SK-N-MC (cell line): ENCODE data around the gene DTNBP1.

Source experiments
- EZH2 ChIP-seq: fragments of 200-600 bp; sonication (generic); IDR thresholded peaks from one replicate; pipeline ENCODE4 v1.6.1; 2017; ENCODE audit warnings: antibody characterized with exemption
- POLR2AphosphoS5 ChIP-seq: IDR thresholded peaks from 2 replicates; pipeline ENCODE4 v1.6.1; 2012; ENCODE audit warnings: mild to moderate bottlenecking, low read depth, low read length, borderline replicate concordance

- TF ChIP-seq POLR2AphosphoS5: no peak
- no peak for TF ChIP-seq EZH2
These were observed 140.8 kb downstream of the DTNBP1 start for GRCh38 chr6:15522026-15522425.
